NCI-H2171 (cell line): ENCODE measurements around the gene TAF11.
"Not testable (repeated sequence)": the region's sequence is repeated elsewhere in the genome, so short reads cannot be mapped to it uniquely, and the experiment has no call there.

ENCODE experiments used
- DNase-seq: peaks from one replicate; lab custom pipeline; 2025; lab: John Stamatoyannopoulos, UW

Gene TAF11, protein sequence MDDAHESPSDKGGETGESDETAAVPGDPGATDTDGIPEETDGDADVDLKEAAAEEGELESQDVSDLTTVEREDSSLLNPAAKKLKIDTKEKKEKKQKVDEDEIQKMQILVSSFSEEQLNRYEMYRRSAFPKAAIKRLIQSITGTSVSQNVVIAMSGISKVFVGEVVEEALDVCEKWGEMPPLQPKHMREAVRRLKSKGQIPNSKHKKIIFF

DNA sequence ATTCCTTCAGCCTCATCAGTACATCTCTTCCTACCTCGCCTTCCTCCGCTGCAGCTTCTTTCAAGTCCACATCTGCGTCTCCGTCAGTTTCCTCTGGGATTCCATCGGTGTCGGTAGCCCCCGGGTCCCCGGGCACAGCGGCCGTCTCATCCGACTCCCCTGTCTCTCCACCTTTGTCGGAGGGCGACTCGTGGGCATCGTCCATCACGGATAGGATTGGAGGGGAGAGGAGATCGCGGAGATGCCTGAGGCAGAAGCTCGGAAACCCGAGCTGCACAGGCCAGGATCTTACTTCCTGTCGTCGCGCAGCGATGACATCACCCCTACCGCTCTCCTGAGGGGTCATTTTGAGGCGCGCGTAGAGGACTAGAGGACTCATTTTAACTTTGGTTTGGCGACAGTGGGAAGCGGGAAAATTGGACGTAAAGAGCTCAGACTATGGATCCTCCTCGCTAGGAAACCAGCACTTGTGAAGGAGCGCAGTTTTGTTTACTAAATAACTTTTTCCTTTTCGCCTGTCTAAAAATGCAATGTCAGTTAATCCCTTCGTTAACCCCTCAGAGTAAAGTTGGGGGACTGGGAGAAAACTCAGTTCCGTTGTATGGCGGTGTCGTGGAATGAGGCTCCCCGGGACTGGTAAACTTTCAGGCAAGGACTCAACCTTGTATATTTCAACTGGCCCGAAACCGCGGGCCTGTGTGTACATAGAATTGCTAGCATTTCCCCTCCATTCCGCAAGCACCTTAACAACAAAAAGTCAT, at the start of gene TAF11:
TAF11 (minus strand) TSS at position 290 of the 761 bp plus-strand sequence; CDS start at position 205, 85 bp downstream.
- DNase-seq, result peak; percentile 95

DNA sequence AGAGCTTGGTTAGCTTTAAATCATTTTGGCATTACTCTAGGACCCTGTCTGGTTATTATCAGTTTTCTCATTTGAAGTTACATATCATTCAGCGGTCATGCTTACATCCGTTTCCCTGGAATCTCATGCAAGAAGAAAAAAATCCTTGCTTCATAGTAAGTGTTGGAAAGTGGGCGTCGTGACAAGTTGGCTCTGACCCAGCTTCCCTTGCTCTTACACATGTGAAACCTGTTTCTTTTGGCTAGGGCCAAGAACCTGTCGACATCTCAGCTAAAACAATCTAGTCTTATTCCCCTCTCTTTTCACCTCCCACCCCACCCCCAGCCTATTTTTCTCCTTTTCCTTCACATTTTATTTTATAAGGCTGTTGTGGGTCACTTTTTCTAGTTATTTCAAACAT, 46.7 kb upstream of the TAF11 start:
- peak; percentile 9 for DNase-seq

DNA sequence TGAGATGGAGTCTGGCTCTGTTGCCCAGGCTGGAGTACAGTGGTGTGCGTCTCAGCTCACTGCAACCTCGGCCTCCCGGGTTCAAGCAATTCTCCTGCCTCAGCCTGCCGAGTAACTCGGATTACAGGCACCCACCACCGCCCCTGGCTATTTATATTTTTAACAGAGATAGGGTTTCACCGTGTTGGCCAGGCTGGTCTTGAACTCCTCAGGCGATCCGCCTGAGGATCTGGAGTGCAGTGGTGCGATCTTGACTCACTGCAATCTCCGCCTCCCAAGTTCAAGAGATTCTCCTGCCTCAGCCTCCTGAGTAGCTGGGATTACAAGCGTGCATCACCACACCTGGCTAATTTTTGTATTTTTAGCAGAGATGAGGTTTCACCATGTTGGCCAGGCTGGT, 44.4 kb upstream of the TAF11 start:
- not testable (repeated sequence) for DNase-seq

- no peak for DNase-seq
These were observed 42.4 kb upstream of the TAF11 start for GRCh38 chr6:34930221-34930620.

- no peak for DNase-seq
These were observed 41.6 kb upstream of the TAF11 start for GRCh38 chr6:34929241-34929978.

DNA sequence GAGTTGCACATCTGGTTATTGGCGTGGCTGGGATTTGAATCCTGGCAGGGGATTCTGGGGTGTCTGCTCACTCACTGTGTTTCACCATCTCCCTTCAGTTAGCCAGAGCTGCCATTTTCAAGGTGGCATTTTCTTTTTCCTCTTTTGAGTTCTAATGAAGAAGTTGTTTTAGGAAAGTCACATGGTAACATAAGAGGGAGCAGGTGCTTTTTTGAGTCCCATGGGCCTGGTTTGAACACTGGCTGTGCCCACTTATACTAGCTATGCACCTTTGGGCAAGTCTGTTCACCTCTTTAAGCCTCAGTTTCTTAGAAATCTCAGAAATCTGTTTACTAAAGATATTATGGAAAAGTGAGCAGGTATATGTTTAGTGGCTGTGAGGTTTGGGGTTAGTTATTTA, 40.9 kb upstream of the TAF11 start:
- no peak for DNase-seq

DNA sequence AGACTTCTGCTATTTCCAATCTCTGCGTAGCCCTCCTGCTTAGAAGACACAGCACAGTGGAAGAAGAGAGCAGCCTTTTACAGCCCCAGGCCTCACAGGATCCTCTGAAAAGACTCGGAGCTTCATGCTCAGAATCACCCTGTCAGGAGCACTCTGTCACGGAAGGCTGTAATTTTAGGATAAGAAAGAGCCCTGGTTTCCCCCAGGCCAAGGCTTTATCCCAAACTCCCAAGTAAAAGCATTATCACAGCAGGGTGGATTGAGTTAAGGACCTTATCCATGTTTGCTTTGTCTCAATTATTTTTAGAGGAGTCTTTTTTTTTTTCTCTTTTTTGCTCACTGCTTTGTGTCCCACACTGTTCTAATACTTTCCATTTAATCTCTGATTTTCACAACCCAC, 40.4 kb upstream of the TAF11 start:
- no peak for DNase-seq

DNA sequence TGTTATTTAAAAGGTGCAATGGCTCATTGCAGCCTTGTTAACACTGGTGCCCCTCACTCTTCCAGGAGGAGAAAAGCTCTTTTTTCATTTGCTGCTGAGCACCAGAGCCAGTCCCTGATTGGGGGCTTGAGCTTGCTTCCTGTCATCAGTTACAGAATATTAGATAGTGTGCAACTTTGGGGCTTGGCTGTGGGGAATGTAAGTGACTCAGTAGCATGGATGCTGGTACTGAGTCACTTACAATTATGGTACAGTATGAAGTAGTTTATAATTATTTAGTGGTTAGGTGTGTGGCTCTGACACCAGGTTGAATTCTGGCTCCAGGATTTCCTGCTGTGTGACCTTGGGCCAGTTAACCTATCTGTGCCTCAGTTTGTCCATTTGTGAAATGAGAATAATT, 38.8 kb upstream of the TAF11 start:
- no peak for DNase-seq

GRCh38 chr6:34924831-34925625, 37.2 kb upstream of the TAF11 start:
- no peak for DNase-seq

- DNase-seq, result no peak
These were observed 34.4 kb upstream of the TAF11 start for GRCh38 chr6:34922177-34922663.

GRCh38 chr6:34920097-34920496, 32.3 kb upstream of the TAF11 start:
- DNase-seq, result no peak

DNA sequence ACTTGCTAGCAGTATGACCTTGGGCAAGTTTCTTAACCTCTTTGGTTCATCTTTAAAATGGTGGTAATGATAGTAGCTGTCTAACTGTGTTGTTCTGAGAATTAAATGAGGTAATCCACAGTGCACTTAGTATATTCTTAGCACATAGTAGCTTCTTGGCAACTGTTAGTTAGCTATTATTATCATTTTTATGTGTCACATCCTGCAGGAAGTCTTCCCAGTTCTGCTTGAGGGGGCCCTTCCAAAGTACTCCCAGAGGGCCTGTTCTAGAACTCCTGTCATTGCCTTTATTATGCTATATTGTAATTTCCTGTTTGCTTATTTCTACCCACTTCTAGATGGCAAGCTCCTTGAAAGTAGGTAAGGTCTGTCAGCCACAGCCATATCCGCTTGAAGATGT, 31.8 kb upstream of the TAF11 start:
- no peak for DNase-seq

- DNase-seq, result no peak
These were observed 29.9 kb upstream of the TAF11 start for GRCh38 chr6:34917626-34918285.

DNA sequence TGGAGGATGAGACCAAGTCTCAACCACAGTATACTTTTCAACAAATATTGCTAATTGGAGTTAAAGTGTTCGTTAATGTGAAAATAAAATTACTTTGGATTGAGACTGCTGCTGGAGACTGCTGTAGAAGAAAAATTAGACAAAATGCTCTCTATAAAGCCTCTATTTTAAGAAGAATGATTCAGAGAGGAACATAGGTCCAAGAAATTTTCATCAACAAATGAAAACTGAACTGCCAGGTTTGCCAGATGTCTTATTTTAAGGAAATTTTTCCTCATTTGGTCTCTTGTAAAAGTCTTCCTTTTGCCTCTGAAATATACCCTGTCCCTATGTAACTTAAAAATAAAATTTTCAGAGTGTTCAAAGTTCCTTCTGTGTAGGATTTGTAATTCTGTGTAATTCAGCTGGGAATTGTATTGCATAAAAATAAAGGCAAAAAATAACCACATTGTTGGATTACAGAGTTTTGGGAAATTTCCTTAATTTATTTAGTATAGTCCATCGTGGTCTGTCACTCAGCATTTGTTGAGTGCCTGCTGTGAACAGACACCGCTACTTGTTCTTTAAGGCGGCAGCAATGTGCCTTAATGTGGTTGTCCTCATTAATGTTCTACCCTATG, 28.6 kb upstream of the TAF11 start:
- DNase-seq, result no peak

GRCh38 chr6:34914358-34914757, 26.5 kb upstream of the TAF11 start:
- DNase-seq, result no peak

GRCh38 chr6:34912715-34913464, 25.0 kb upstream of the TAF11 start:
- DNase-seq, result no peak

GRCh38 chr6:34911822-34912221, 24.0 kb upstream of the TAF11 start:
- DNase-seq, result no peak

- no peak for DNase-seq
These were observed 21.6 kb upstream of the TAF11 start for GRCh38 chr6:34909320-34909883.

DNA sequence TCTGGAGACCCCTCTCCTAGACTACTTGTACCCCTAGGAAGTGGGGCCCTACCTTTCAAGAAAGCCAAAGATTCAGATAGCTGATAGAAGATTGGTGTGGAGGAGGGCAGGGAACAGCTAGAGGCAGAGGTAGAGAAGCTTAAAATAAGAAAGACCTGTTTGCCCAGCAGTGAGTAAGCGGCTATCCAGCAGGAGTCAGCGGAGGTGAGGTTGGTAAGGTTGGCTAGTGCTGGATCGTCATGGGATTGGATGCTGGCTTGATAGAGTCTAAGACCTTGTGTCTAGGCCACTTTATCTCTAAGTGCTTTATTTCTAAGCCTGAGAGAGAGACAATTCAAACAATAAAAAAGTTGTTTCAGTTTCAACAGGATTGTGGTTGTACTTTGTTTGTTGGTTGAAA, 20.4 kb upstream of the TAF11 start:
- DNase-seq, result no peak

- no peak for DNase-seq
These were observed 19.0 kb upstream of the TAF11 start for GRCh38 chr6:34906826-34907225.
